HG03159 (cell line): Measurements from ENCODE around the gene OLFML3.
"Not testable (repeated sequence)": the region's sequence is repeated elsewhere in the genome, so short reads cannot be mapped to it uniquely, and the experiment has no call there.

Experiments
- ATAC-seq: cut with Tn5 transposase; IDR thresholded peaks from one replicate; pipeline ENCODE4 v1.9.1; 2021; ENCODE audit warnings: mild to moderate bottlenecking, moderate library complexity; ENCODE audit not compliant: unreplicated experiment

OLFML3 gene

DNA sequence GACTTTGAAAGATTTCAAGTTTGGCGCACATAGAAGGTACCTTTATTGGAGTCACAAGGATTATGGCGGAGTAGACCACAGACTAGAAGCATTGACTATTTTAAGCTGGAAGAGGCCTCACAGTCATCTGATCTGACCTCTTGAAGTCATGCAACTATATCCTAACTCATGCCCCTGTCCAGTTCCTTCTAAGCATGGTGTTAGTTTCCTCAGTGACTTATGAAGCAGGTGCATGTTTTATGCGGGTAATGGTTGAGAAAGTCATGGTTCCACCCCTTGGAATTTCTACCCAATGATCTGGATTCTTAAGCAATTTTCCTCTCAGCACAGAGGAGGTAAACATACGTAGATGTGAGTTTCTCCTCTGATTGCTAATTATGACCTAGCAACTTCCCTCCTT is 11.7 kb downstream of the OLFML3 start:
- no peak for ATAC-seq

DNA sequence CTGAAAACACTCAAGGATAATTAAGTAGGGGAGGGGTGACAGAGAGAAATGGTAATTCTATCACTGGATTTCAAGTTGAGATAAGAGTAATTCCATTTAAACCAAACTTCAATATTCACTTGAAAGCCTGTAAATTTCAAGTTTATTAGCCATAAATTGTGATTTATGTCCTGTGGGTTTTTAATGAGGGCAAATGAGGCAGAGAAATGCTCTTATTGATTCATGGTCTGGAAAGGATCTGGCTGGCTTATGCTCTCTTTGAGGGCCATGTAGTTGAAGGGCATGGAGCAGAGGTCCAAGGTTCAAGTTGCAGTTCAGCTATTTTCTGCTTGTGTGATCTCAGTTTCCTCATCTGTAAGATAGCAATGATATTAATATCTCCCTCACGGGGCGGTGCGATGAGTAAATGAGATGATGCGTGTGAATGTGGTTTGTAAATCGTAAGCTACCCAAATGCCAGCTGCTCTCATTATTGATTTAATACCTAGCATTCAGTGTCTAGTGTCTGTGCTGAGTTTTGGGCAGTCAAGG is 12.3 kb downstream of the OLFML3 start:
- no peak for ATAC-seq

DNA sequence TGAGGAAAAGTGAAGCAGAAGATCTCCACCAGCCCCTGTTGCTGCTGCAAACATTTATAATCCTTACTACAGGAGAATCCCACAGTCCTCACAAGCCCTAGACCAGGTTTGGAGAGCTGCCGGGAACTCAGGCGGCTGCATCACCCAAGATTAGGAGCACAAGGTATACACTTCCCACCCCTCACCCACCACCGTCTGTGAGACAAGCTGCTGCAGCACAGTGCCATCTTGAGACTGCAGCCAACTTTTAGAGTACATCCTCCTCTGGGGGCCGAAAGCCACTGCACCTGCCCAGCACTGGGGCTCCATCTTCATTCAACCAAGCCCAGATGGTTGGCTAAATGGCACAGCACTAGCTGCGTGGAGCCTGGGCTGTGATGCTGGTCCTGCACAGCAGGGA is 13.8 kb downstream of the OLFML3 start:
- no peak for ATAC-seq

DNA sequence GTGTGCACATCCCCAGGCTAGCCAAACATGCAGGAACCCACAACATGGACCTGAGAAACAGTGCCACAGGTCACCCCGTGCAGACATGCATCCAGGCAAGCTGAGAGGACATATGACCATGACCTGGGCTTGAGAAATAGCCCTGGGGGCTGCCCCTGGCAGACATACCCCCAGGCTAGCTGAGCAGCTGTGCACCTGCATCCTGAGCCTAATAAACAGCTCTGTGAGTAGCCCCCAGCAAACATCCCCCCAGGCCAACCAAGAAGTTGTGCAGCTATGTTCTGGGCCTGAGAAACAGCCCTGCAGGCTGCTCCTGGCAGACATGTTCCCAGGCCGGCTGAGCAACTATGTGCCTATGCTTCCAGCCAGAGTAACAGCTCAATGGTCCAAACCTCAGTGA is 14.5 kb downstream of the OLFML3 start:
- ATAC-seq, result no peak

DNA sequence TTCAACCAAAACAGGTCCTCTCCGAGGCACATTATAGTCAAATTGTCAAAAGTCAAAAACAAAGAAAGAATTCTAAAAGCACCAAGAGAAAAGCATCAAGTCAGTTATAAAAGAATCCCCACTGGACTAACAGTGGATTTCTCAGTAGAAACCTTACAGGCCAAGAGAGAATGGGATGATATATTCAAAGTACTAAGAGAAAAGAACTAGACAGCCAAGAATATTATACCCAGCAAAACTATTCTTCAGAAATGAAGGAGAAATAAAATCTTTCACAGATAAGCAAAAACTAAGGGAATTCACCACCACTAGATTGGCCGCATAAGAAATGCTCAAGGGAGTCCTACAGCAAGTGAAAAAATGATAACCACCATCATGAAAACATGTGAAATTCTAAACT is 16.1 kb downstream of the OLFML3 start:
- no peak for ATAC-seq

DNA sequence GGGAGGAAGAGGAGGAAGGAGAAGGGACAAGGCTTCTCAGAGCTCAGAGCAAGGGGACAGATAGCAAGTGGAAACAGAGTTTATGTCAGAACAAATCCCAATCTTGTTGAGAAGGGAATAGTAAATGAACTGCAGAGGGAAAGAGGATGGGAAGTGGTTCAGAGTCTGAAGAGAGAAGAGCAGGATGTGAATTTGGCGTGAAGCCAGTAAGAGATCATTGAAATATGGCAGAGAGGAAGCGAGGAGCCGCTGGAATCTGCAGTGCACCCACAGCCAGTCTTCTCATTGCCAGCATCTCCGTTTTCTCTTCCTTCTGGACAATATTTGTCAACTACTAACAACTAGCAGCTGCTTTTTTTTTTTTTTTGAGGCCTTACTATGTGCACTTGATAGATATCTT is 19.1 kb downstream of the OLFML3 start:
- no peak for ATAC-seq

DNA sequence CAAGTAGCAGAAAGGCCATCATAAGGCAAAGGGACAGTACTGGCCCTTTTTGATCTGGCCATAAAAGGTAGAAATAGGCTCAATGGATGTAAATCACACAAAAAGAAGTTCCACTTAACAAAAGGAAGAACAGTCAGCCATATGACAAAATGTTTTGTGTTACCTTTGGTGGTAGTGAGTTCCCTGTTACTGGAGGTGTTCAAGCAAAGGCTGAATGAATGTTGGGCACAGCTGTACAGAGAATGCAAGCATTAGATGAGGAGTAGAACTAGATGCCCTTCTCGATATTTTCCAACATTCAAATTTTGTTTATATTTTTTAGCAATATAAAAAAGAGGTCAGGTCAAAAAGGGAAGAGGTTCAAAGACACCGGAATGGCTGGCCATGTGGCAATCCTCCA is 20.0 kb downstream of the OLFML3 start:
- ATAC-seq, result no peak

DNA sequence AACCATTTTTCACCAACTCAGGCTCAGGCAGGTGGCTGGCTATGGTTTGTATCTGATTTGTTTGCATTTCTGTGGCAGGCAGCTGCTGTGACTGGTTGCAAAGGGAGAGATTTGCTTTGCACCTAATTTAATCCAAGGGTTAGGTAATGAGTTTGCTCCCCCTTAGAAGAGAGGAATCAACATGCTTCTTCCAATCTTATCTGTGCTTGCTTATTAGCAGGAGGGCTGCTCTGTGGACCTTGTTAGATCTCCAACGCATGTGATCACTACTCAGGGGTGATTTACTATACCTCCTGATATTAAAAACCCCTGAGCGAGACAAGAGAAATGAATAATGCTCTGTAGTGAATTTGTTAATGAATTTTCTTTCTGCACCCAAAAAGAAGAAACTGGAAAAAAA is 20.5 kb downstream of the OLFML3 start:
- no peak for ATAC-seq

DNA sequence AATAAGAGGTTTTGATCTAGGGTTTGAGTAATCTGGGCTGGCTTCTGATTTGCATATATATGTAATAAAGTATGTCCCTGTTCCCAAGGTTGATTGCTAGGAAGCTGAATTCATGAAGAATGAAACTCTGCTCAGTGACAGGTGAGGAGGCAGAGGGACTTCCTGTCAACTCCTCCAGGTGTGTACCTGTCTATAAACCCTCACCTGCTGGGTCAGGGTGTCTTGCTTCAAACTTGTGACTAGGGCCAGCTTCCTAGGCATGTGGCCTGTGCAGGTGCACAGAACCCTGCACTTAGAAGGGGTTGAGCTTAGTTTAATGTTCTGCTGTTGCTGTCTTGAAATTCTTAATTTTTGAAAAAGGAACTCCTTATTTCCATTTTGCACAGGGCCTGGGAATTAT is 21.1 kb downstream of the OLFML3 start:
- no peak for ATAC-seq

DNA sequence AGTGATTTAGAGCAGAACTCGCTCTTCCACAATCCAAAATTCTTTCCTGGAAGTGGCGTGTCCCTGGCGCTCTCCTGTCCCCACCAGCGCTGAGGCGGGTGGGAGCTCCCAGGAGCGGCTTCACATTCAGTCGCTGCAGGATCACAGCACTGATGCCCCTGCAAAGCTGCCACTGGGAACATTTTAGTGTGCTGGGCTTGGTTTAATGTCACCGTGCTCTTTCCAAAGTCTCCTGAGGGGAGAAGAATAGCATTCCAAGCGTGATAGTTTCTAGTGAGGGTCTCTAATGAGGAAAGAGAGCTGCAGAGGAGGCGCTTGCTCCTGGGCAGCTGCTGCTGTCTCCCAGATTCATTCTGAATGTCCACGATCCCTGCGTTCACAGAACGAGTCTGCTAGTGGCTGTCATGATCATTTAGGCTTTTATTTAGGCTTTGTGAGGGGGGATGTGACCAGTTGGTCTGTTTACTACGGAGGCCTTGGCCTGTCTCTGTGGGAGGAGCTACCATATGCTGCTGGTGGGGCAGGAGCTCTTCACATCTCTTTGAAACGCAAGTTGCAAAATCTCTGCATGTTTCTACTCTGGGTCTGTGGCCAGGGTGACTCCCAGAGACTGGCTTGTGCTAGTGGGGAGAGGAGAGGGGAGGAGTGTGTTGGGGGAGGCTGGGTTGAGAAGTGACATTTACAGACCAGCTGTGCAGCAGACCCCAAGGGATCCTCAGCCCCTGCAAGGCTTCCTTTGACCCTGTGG is 23.4 kb downstream of the OLFML3 start:
- ATAC-seq, result no peak

DNA sequence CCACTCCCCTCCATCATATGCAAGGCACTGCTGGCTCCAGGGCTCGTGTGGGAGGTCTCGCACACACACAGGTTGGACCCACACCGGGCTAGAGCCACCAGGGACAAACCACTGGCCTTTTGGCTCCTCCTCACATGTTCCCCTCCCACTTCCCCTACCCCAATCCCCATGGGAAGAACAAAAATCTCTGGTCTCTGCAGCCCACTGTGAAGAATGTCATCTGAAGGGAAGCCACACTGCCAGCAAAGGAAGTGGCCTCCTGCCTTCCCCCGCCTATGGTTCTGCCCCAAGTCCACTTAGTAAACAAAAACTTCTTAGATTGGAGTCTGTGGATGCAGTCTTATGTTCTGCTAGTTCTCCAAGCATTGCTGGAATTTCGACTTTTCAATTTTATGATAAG is 24.2 kb downstream of the OLFML3 start:
- ATAC-seq, result no peak

DNA sequence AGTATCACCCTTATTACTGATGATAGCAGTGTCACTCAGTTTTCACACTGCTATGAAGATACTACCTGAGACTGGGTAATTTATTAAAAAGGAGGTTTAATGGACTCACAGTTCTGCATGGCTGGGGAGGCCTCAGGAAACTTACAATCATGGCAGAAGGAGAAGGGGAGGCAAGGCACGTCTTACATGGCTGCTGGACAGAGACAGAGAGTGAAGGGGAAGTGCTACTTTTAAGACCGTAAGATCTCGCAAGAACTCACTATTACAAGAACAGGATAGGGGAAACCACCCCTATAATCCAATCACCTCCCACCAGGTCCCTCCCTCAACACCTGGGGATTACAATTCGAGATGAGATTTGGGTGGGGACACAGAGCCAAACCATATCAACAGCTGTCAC is 27.6 kb downstream of the OLFML3 start:
- ATAC-seq, result not testable (repeated sequence)

DNA sequence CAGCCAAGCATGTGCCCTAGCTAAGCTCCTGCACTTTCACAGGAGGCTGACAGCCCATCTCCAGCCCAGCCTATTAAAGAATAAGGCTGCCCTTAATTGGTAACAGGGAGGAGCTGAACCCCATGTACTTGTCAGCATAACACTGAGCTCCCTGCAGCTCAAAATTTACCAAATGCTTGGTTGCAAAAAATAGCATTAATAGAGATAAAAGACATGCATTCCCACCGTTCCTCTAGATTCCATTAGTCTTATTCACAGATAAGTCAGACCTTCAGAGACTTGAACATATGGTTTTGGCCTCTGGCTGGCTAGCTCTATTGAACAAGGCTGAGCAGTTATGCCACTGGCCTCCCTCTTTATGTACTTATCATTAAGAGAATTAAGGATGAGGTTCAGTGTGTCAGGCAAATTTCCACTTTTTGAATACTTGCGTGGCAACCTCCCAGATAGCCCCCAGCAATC is 29.2 kb downstream of the OLFML3 start:
- ATAC-seq, result no peak

DNA sequence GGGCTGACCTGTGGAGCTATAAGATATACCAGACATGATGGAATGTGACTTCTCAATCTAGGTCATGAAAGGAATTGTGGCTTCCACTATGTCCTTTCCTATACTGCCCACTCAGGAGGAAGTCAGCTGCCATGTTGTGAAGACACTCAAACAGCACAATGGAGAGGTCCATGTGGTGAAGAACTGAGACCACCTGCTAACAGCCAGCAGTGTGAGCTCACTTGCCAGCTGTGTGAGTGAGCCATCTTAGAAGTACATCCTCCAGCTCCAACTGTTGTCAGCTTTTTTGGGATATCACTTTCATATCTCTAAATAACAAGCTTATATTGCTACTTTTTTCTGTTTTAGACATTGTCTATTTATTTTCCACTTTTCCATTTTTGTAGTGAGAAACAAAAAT is 29.7 kb downstream of the OLFML3 start:
- ATAC-seq, result no peak

DNA sequence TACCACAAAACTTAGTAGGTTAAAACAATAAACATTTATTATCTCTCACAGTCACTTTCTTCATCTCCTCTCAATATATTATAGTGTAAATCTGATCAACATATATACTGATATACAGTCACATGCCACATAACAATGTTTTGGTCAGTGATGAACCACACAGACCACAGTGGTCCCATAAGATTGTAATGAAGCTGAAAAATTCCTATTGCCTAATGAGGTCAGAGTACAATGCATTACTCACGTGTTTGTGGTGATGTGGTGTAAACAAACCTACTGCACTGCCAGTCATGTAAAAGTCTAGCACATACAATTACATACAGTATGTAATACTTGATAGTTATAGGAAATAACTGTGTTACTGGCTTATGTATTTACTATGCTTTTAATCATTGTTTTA is 30.1 kb downstream of the OLFML3 start:
- ATAC-seq, result no peak

DNA sequence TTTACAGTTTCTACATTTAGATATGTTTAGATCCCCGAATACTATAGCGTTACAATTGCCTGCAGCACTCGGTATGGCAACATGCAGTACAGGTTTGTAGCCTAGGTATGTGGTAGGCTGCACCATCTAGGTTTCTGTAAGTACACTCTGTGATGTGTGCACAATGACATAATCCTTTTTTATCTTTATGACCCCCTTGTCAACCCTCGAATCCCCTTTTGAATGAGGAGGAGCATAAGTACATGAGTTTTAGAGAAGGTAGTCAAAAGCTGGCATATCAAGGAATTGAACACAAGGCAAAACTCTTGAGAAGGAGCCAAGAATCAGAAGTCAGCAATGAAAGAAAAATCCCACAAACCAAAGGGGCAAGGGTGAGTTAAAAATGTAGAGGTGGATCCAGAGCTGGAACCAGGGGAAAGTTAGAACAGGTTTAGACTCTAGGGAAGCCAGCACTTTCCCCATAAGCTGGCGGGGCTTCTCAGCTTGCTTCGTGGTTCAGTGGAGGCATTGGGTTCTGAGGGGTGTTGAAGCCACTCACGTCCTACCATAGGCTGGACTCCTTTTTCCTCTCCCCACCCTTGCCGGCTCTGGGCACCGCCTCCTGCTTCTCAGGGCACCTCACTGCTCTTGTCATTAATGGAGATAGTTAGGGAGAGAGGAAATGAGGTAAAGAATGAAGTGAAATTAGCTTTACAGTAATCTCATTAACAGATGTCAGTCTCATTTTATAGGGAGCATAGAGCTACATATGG is 31.3 kb downstream of the OLFML3 start:
- ATAC-seq, result no peak

DNA sequence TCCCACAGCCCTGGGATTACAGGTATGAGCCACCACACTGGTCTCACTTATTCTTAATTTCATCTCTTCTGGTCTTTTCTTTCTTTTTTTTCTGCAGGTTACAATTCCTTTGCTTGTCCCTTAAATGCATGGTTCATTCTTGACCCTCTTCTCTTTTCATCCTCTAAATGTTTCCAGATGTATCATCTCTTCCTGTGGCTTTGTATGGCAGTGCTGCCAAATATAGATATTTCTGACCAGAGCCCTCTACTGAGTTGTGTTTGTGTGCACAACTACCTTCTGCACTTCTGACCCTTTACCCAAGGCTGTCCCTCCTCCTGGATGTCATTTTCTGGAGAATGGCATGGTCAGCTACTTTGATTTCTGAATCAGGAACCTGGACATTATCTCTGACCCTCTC is 32.5 kb downstream of the OLFML3 start:
- no peak for ATAC-seq

DNA sequence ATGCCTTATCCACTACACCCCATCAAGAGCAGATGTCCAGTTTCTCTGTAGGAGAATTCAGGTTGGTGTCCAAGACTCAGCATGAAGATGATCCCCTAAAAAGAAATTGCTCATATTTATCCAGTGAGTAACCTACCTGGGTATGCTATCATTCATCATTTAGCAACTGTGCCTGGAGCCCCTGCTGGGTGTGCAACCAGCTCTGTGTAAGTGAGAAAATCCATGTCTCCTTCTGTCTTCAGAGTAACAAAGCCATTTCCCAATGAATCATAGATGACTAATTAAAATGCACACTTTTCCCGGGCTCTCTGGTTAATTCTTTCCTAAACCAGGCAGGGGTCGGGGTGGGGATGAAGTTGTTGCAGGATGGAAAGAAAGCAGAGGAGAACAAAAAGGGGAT is 35.8 kb downstream of the OLFML3 start:
- no peak for ATAC-seq

DNA sequence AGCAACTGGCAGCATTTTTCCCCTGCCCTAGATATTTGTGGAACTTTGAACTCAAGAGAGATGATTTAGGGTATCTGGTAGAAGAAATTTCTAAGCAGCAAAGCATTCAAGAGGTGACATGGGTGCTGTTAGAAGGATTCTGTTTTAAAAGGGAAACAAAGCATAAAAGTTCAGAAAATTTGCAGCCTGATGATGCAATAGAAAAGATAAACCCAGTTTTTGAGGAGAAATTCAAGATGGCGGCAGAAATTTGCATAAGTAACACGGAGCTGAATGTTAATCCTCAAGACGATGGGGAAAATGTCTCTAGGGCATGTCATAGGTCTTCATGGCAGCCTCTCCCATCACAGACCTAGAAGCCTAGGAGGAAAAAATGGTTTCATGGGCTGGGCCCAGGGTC is 40.5 kb downstream of the OLFML3 start:
- not testable (repeated sequence) for ATAC-seq

DNA sequence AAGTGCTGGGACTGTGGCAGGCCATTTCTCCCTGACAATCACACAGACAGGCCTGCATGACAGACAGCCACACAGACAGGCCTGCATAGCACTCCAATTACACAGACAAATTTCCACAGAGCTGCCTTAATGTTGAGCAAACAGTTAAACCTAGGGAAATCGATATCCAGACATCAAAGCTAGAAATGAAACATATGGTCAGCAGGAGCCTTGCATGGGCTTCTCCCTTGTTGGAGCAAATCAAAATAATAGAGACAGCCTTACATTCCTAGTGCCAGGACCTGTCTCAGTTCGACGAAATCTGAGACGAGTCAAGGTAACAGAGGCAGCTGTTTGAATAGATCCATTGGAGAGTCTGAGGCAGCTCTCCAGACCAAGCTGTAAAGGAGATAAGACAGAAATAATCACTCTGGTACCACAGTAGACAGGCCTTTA is 42.4 kb downstream of the OLFML3 start:
- no peak for ATAC-seq

DNA sequence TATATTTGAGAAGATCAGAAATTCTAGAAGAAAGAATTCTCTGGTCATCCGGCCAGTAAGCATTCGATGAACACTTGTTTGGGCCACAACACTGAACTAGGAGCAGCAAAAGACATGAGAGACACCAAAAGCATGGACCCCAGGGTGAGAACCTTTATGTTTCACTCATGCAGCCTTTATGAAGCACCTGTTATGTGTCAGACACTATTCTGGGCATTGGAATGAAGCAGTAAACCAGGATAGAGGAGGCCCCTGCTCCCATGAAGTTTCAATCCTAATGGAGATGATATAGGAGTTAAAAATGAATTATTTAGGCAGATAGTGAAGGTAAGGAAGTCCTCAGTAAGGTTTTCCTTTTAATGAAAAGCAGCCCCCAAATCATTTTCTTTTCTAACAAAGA is 43.6 kb downstream of the OLFML3 start:
- ATAC-seq, result no peak

DNA sequence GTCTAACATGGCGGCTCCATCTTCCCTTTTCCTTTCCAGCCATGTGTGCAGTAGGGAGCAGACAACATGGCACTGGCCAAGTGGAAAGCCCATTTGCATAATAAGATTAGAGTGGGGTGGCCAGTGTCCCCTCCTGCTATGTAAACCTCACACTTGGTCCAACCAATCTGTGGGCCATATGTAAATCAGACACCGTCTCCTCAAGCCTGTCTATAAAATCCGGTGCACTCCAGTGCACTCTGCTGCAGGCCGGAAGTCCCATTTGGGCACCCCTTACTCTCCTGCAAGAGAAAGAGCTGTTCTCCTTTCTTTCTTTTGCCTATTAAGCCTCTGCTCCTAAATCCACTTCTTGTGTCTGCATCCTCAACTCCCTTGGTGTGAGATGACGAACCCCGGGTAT is 44.1 kb downstream of the OLFML3 start:
- no peak for ATAC-seq
